Panc1 (cell line): ENCODE data around the gene SUPT20HL2.
"Not testable (repeated sequence)": the region's sequence is repeated elsewhere in the genome, so short reads cannot be mapped to it uniquely, and the experiment has no call there.

ENCODE experiments used
- POLR2AphosphoS5 ChIP-seq: IDR thresholded peaks from 2 replicates; pipeline ENCODE4 v1.6.1; 2012; ENCODE audit warnings: mild to moderate bottlenecking, low read depth, low read length, moderate library complexity
- SIN3A ChIP-seq: IDR thresholded peaks from 2 replicates; pipeline ENCODE4 v1.6.1; 2012; ENCODE audit warnings: low read depth, mild to moderate bottlenecking, low read length, moderate library complexity, borderline replicate concordance; ENCODE audit not compliant: insufficient read depth
- TF ChIP-seq, protein P1 (sequence below): fragments of 450-650 bp; IDR thresholded peaks from 2 replicates; pipeline ENCODE4 v1.5.1; 2017; ENCODE audit warnings: mild to moderate bottlenecking
- TF ChIP-seq, protein P2 (sequence below), 2 experiments: IDR thresholded peaks; 2 replicates each; pipeline ENCODE4 v1.6.1; 2011 to 2012; ENCODE audit warnings: low read depth in 2 of 2, control low read depth in 1 of 2, low read length in 1 of 2, mild to moderate bottlenecking in 1 of 2, moderate library complexity in 1 of 2; ENCODE audit not compliant: insufficient read depth in 1 of 2

DNA sequence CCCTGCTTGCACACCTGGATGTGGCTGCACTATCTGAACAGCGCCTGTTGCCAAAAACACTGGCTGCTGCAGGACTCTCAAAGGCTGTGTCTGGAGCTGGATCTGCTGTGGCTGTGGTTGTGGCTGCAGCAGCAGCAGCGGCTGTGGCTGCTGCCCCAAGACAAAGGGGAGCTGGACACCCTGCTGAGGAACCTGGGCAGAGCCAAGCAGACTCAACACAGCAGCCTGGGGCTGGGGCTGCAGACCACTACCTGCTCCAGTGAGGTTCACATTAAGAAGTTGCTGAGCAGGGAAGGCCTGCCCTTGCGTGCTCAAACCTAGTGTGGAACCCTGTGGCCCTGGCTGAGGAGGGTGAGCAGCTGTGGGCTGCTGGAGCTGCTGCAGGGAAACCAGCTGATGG is 3.0 kb downstream of the SUPT20HL2 start:
- not testable (repeated sequence) for TF ChIP-seq POLR2AphosphoS5, SIN3A
- TF ChIP-seq, protein P1, sequence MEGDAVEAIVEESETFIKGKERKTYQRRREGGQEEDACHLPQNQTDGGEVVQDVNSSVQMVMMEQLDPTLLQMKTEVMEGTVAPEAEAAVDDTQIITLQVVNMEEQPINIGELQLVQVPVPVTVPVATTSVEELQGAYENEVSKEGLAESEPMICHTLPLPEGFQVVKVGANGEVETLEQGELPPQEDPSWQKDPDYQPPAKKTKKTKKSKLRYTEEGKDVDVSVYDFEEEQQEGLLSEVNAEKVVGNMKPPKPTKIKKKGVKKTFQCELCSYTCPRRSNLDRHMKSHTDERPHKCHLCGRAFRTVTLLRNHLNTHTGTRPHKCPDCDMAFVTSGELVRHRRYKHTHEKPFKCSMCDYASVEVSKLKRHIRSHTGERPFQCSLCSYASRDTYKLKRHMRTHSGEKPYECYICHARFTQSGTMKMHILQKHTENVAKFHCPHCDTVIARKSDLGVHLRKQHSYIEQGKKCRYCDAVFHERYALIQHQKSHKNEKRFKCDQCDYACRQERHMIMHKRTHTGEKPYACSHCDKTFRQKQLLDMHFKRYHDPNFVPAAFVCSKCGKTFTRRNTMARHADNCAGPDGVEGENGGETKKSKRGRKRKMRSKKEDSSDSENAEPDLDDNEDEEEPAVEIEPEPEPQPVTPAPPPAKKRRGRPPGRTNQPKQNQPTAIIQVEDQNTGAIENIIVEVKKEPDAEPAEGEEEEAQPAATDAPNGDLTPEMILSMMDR: not testable (repeated sequence)
- TF ChIP-seq, protein P2, sequence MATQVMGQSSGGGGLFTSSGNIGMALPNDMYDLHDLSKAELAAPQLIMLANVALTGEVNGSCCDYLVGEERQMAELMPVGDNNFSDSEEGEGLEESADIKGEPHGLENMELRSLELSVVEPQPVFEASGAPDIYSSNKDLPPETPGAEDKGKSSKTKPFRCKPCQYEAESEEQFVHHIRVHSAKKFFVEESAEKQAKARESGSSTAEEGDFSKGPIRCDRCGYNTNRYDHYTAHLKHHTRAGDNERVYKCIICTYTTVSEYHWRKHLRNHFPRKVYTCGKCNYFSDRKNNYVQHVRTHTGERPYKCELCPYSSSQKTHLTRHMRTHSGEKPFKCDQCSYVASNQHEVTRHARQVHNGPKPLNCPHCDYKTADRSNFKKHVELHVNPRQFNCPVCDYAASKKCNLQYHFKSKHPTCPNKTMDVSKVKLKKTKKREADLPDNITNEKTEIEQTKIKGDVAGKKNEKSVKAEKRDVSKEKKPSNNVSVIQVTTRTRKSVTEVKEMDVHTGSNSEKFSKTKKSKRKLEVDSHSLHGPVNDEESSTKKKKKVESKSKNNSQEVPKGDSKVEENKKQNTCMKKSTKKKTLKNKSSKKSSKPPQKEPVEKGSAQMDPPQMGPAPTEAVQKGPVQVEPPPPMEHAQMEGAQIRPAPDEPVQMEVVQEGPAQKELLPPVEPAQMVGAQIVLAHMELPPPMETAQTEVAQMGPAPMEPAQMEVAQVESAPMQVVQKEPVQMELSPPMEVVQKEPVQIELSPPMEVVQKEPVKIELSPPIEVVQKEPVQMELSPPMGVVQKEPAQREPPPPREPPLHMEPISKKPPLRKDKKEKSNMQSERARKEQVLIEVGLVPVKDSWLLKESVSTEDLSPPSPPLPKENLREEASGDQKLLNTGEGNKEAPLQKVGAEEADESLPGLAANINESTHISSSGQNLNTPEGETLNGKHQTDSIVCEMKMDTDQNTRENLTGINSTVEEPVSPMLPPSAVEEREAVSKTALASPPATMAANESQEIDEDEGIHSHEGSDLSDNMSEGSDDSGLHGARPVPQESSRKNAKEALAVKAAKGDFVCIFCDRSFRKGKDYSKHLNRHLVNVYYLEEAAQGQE (IDR thresholded peaks at IDR 0.05; ENCODE audit: insufficient read depth in 1 of 2, low read depth in 2 of 2, low read length in 1 of 2): not testable (repeated sequence)
